Nephron progenitor cell (in vitro differentiated cells): ENCODE results near the gene MYO1E.
A peak's percentile ranks its signal among the peaks of the same experiment; 100 is the strongest.

Source experiments
- DNase-seq: peaks from one replicate; pipeline ENCODE4 v3.0.0; 2021
- H3K27ac Mint-ChIP-seq: 2 replicates; pipeline ENCODE4 v1.8.0; 2021; ENCODE audit warnings: mild to moderate bottlenecking, moderate library complexity, mixed read lengths
- H3K27me3 Mint-ChIP-seq: 2 replicates; pipeline ENCODE4 v1.8.0; 2021; ENCODE audit warnings: mild to moderate bottlenecking, low read depth, mixed read lengths; ENCODE audit not compliant: poor library complexity
- H3K36me3 Mint-ChIP-seq: 2 replicates; pipeline ENCODE4 v1.8.0; 2021; ENCODE audit warnings: low read depth, mixed read lengths
- H3K4me1 Mint-ChIP-seq: 2 replicates; pipeline ENCODE4 v1.8.0; 2021; ENCODE audit warnings: mixed read lengths
- H3K4me3 Mint-ChIP-seq: 2 replicates; pipeline ENCODE4 v1.8.0; 2021; ENCODE audit warnings: mild to moderate bottlenecking, moderate library complexity, mixed read lengths
- H3K9me3 Mint-ChIP-seq: 2 replicates; pipeline ENCODE4 v1.8.0; 2021; ENCODE audit warnings: mild to moderate bottlenecking, moderate library complexity, mixed read lengths
- TF ChIP-seq, protein P1 (sequence below): fragments of 200-600 bp; sonication (generic); IDR thresholded peaks from 2 replicates; pipeline ENCODE4 v1.5.0; 2021; ENCODE audit warnings: antibody characterized with exemption

The MYO1E gene

GRCh38 chr15:59205839-59206622 is 166.6 kb downstream of the MYO1E start:
- Mint-ChIP-seq H3K9me3 (no peaks in the 10 kb centered on the region), H3K4me1 (peaks cover 4% of the 10 kb centered on the region), H3K4me3 (no peak overlapping the region), H3K27me3 (no peaks in the 10 kb centered on the region), H3K27ac (no peak overlapping the region), H3K36me3 (peaks cover 67% of the 10 kb centered on the region)
- TF ChIP-seq, protein P1, sequence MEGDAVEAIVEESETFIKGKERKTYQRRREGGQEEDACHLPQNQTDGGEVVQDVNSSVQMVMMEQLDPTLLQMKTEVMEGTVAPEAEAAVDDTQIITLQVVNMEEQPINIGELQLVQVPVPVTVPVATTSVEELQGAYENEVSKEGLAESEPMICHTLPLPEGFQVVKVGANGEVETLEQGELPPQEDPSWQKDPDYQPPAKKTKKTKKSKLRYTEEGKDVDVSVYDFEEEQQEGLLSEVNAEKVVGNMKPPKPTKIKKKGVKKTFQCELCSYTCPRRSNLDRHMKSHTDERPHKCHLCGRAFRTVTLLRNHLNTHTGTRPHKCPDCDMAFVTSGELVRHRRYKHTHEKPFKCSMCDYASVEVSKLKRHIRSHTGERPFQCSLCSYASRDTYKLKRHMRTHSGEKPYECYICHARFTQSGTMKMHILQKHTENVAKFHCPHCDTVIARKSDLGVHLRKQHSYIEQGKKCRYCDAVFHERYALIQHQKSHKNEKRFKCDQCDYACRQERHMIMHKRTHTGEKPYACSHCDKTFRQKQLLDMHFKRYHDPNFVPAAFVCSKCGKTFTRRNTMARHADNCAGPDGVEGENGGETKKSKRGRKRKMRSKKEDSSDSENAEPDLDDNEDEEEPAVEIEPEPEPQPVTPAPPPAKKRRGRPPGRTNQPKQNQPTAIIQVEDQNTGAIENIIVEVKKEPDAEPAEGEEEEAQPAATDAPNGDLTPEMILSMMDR, result no peak
- no peak for DNase-seq

DNA sequence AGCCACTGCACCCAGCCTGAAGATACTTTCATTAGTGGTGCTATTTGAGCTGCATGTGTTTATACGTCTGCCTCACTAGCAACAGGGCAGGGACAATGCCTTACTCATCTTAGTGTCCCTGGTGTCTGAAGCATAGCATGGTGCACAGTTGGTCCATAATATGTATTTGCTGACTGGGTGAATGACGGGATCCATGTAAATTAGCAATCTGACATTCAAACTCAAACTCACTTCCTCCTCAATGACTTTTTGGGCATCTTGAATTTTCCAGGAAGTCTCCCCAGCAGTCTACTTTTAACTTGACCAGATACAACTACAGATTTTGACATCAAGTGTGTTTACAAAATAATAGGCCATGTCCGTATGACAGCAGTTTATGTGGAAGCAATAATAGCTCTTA is 169.0 kb downstream of the MYO1E start:
- H3K4me1 Mint-ChIP-seq, result peaks cover 4% of the 10 kb centered on the region
- H3K36me3 Mint-ChIP-seq, result peaks cover 65% of the 10 kb centered on the region
- no peak overlapping the region for H3K27ac Mint-ChIP-seq
- TF ChIP-seq, protein P1, result no peak
- DNase-seq, result no peak
- H3K4me3 Mint-ChIP-seq, result no peak overlapping the region
- H3K27me3 Mint-ChIP-seq, result no peaks in the 10 kb centered on the region
- H3K9me3 Mint-ChIP-seq, result no peaks in the 10 kb centered on the region

DNA sequence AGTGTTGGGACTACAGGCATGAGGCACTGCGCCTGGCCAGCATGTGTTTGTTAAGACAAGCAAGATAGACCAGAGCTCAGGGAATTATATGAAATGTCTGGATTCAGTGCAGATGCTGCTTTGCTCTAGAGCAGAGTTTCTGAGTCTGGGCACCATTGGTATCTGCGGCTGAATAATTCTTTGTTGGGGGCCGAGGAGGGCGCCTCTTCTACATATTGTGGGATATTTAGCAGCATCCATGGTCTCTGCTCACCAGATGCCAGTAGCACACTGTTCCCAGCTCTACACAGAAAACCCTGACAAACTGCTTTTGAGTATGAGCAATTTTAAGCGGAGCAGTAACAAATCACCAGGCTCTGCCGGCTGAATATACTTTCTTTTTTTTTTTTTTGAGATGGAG is 169.7 kb downstream of the MYO1E start:
- no peak for DNase-seq
- Mint-ChIP-seq H3K36me3 (peaks cover 60% of the 10 kb centered on the region), H3K9me3 (no peaks in the 10 kb centered on the region), H3K27ac (no peak overlapping the region), H3K4me1 (peaks cover 4% of the 10 kb centered on the region), H3K4me3 (no peak overlapping the region), H3K27me3 (no peaks in the 10 kb centered on the region)
- TF ChIP-seq, protein P1, result no peak

DNA sequence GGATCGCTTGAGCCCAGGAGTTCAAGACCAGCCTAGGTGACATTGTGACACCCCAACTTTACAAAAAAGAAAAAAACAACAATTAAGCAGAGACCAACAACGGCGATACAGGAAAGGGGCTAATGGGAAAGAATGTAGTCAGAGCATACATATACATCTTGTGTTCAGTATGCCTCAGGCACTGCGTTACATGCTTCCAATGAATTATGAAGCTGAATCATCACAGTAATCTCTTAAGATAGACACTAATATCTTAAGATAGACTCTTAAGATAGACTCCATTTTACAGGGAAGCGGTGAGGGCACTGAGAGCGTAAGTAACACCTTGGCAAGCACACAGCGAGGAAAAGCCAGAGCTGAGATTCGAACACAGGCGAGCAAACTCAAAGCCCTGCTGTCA is 172.1 kb downstream of the MYO1E start:
- TF ChIP-seq, protein P1, result no peak
- Mint-ChIP-seq H3K27me3 (no peaks in the 10 kb centered on the region), H3K4me1 (peaks cover 14% of the 10 kb centered on the region), H3K9me3 (no peaks in the 10 kb centered on the region), H3K27ac (peak overlapping the region; percentile 36), H3K4me3 (no peak overlapping the region), H3K36me3 (peaks cover 41% of the 10 kb centered on the region)
- no peak for DNase-seq

GRCh38 chr15:59199626-59200465 is 172.8 kb downstream of the MYO1E start:
- H3K27me3 Mint-ChIP-seq, result no peaks in the 10 kb centered on the region
- DNase-seq, result no peak
- peak overlapping the region; percentile 36 for H3K27ac Mint-ChIP-seq
- H3K36me3 Mint-ChIP-seq, result peaks cover 42% of the 10 kb centered on the region
- H3K4me1 Mint-ChIP-seq, result peaks cover 21% of the 10 kb centered on the region
- TF ChIP-seq, protein P1, result no peak
- H3K4me3 Mint-ChIP-seq, result no peak overlapping the region
- no peaks in the 10 kb centered on the region for H3K9me3 Mint-ChIP-seq
